ENCODE results near the gene MKRN2OS.

The MKRN2OS gene

DNA sequence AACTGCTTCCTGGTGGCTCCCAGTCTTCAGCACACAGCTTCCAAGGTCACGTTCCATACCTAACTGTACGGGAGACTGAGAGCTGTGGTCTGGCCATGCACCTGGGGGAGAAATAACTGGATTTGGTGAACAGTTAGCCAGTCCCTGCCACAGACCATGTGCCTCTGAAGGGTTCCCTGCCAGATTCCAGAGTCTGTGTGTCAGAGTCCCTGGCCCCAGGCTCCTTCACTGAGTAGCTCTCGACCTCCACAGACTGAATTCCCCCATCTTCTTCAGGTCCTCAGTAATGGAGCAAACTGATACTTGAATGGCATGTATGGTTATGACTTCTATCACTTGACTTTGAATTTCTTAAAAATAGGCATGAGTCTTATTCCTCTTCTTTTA is 17.5 kb downstream of the MKRN2OS start:
- no peak overlapping the region for H2AFZ ChIP-seq (ENCODE audit: low read length)
- no peak for DNase-seq
- no peaks in the 10 kb centered on the region for H3K9me3 ChIP-seq (replicated peaks; ENCODE audit: insufficient read depth, low read length)
- 0 out of 2 replicates have a peak, but pooled peaks cover 3% of the 10 kb centered on the region for H3K36me3 ChIP-seq (replicated peaks; ENCODE audit: insufficient read depth, low read length)
- no peaks in the 10 kb centered on the region for H4K20me1 ChIP-seq (ENCODE audit: insufficient read depth, low read length)
- H3K9me2 ChIP-seq (replicated peaks; ENCODE audit: insufficient read depth, low read length), result no peaks in the 10 kb centered on the region
- H3K79me2 ChIP-seq (ENCODE audit: low read length), result no peaks in the 10 kb centered on the region
- H3K9ac ChIP-seq (ENCODE audit: low read length), result no peak overlapping the region
- H3K4me2 ChIP-seq (ENCODE audit: low read depth, low read length), result no peak overlapping the region
- H3F3A ChIP-seq (ENCODE audit: insufficient read depth, low read length), result no peaks in the 10 kb centered on the region
- H3K27ac ChIP-seq (ENCODE audit: low read length), result no peak overlapping the region
- H3K27me3 ChIP-seq (replicated peaks; ENCODE audit: insufficient read depth, low read length), result no peaks in the 10 kb centered on the region
- TF ChIP-seq EZH2 (optimal IDR thresholded peaks at IDR 0.05; ENCODE audit: low read depth, low read length), result no peak
- no peak for TF ChIP-seq EZH2phosphoT487 (IDR thresholded peaks at IDR 0.05; ENCODE audit: low read length)
- TF ChIP-seq, protein P1, sequence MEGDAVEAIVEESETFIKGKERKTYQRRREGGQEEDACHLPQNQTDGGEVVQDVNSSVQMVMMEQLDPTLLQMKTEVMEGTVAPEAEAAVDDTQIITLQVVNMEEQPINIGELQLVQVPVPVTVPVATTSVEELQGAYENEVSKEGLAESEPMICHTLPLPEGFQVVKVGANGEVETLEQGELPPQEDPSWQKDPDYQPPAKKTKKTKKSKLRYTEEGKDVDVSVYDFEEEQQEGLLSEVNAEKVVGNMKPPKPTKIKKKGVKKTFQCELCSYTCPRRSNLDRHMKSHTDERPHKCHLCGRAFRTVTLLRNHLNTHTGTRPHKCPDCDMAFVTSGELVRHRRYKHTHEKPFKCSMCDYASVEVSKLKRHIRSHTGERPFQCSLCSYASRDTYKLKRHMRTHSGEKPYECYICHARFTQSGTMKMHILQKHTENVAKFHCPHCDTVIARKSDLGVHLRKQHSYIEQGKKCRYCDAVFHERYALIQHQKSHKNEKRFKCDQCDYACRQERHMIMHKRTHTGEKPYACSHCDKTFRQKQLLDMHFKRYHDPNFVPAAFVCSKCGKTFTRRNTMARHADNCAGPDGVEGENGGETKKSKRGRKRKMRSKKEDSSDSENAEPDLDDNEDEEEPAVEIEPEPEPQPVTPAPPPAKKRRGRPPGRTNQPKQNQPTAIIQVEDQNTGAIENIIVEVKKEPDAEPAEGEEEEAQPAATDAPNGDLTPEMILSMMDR (IDR thresholded peaks at IDR 0.05; ENCODE audit: low read length), result no peak
- no peak overlapping the region for H3K4me3 ChIP-seq (ENCODE audit: low read length)
- no peaks in the 10 kb centered on the region for H3K4me1 ChIP-seq (ENCODE audit: low read length)

DNA sequence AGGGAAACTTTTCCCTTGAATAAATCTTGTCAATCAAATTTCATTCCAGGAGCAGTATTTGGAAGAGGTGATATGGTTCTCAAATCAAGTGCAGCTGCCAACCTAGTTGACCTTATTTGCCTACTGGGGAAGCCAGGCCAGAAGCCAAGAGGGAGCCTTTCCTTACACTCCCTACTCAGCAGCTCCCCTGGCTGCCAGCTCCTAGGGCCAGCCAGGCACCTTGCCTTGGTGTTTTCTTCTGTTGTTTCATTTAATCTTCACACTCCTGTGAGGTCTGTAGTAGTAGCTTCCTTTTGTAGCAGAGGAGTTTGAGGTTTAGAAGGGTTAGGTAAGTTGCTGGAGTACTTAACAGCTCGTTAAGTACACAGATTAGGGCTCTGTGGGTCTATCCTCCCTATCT is 22.6 kb downstream of the MKRN2OS start:
- H3K4me1 ChIP-seq (ENCODE audit: low read length), result no peaks in the 10 kb centered on the region
- TF ChIP-seq, protein P1 (IDR thresholded peaks at IDR 0.05; ENCODE audit: low read length), result no peak
- no peak for TF ChIP-seq EZH2 (optimal IDR thresholded peaks at IDR 0.05; ENCODE audit: low read depth, low read length)
- no peak for TF ChIP-seq EZH2phosphoT487 (IDR thresholded peaks at IDR 0.05; ENCODE audit: low read length)
- no peaks in the 10 kb centered on the region for H4K20me1 ChIP-seq (ENCODE audit: insufficient read depth, low read length)
- H3K9ac ChIP-seq (ENCODE audit: low read length), result no peak overlapping the region
- H3F3A ChIP-seq (ENCODE audit: insufficient read depth, low read length), result no peaks in the 10 kb centered on the region
- no peak overlapping the region for H3K27ac ChIP-seq (ENCODE audit: low read length)
- no peaks in the 10 kb centered on the region for H3K27me3 ChIP-seq (replicated peaks; ENCODE audit: insufficient read depth, low read length)
- H3K4me3 ChIP-seq (ENCODE audit: low read length), result no peak overlapping the region
- DNase-seq, result no peak
- no peak overlapping the region for H2AFZ ChIP-seq (ENCODE audit: low read length)
- H3K9me3 ChIP-seq (replicated peaks; ENCODE audit: insufficient read depth, low read length), result no peaks in the 10 kb centered on the region
- no peaks in the 10 kb centered on the region for H3K9me2 ChIP-seq (replicated peaks; ENCODE audit: insufficient read depth, low read length)
- H3K79me2 ChIP-seq (ENCODE audit: low read length), result no peaks in the 10 kb centered on the region
- H3K36me3 ChIP-seq (replicated peaks; ENCODE audit: insufficient read depth, low read length), result 0 out of 2 replicates have a peak, but pooled peaks cover 3% of the 10 kb centered on the region
- no peak overlapping the region for H3K4me2 ChIP-seq (ENCODE audit: low read depth, low read length)

DNA sequence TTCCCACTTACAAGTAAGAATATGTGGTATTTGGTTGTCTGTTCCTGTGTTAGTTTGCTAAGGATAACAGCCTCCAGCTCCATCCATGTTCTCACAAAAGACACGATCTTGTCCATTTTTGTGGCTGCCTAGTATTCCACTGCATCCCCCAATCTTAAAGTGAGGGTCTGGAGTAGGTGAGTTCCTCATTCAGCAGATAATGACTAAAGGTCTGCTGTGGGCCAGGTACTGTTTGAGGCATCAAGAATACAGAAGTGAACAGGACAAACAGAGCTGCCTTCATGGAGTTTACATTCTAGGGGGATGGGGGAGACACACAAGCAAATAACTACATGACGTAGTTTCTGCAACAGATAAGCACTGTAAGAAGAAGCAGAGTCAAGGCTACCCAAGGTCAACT is 24.3 kb downstream of the MKRN2OS start:
- Histone ChIP-seq H3K79me2 (ENCODE audit: low read length) (no peaks in the 10 kb centered on the region), H3K27ac (ENCODE audit: low read length) (no peak overlapping the region), H3K4me1 (ENCODE audit: low read length) (no peaks in the 10 kb centered on the region), H2AFZ (ENCODE audit: low read length) (no peak overlapping the region), H3K4me2 (ENCODE audit: low read depth, low read length) (no peak overlapping the region), H3K4me3 (ENCODE audit: low read length) (no peak overlapping the region), H3K36me3 (replicated peaks; ENCODE audit: insufficient read depth, low read length) (no peaks in the 10 kb centered on the region), H3F3A (ENCODE audit: insufficient read depth, low read length) (no peaks in the 10 kb centered on the region), H3K9me3 (replicated peaks; ENCODE audit: insufficient read depth, low read length) (no peaks in the 10 kb centered on the region), H3K9me2 (replicated peaks; ENCODE audit: insufficient read depth, low read length) (no peaks in the 10 kb centered on the region), H3K27me3 (replicated peaks; ENCODE audit: insufficient read depth, low read length) (no peaks in the 10 kb centered on the region), H3K9ac (ENCODE audit: low read length) (no peak overlapping the region), H4K20me1 (ENCODE audit: insufficient read depth, low read length) (no peaks in the 10 kb centered on the region)
- no peak for DNase-seq
- TF ChIP-seq EZH2phosphoT487 (IDR thresholded peaks at IDR 0.05; ENCODE audit: low read length), result no peak
- TF ChIP-seq, protein P1 (IDR thresholded peaks at IDR 0.05; ENCODE audit: low read length), result no peak
